IPS-18c (cell line): ENCODE data around the gene DUSP5.

Experiments
- H3K4me3 ChIP-seq: 2 replicates; pipeline ENCODE4 v1.7.0; 2013; ENCODE audit warnings: low read depth, mild to moderate bottlenecking, low read length, moderate library complexity; ENCODE audit not compliant: insufficient read depth
- H3K9me3 ChIP-seq: one replicate; pipeline ENCODE4 v1.6.1; 2013; ENCODE audit warnings: mild to moderate bottlenecking, low read length, moderate library complexity; ENCODE audit not compliant: control insufficient read depth, insufficient read depth

Gene DUSP5

DNA sequence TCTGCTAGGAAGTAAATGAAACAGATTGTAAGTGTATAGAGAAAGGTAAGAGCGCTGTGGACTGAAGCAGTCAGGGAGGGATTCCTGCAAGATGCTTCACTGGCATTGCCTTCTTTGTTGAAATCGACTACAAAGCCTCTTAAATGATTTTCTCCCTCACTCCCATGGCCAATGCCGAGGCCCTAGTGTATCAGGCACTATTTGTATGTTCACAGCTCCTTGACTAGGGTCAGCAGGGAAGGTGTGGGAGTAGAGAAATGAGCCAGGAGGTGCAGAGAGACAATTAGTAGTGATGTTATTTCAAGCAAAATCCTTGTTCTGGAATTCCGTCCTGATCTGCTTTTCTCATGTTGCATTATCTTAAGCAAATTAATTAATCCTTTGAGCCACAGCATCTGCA lies 22.9 kb upstream of the DUSP5 start:
- H3K9me3 ChIP-seq, result no peaks in the 10 kb centered on the region
- no peak overlapping the region for H3K4me3 ChIP-seq

DNA sequence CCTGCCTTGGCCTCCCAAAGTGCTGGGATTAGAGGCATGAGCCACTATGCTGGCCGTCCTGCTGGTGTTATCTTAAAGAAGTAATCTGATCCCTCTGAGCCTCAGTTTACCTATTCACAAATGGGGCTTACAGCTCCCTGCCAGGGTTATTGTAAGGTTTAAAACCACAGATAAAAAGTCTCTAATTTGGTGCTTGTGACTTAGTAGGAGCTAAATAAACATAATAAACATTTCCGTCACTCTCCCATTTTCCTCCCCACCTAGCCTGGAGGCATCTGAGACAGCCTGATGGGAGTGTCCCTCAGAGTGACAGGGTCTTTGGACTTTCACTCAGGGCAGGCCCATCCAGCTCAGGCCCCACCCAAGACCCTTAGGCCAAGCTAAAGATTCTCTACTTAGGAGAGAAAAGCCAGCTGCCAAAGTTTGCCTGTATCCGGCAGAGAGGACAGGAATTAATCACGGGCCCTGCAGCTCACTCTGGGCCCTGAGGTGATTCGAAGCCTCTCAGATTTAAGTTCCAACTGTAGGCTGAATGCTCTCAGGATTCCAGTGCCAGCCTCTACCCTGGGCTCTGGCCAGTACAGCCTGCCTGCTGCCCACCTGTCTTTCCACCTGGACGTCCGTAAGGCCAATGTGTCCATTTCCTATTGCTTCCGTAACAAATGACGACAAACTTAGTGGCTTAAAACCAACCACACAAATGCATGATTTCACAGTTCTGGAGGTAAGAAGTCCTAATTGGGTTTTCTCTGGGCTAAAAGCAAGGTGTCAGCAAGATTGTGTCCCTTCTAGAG lies 21.8 kb upstream of the DUSP5 start:
- Histone ChIP-seq H3K9me3 (no peaks in the 10 kb centered on the region), H3K4me3 (no peak overlapping the region)

DNA sequence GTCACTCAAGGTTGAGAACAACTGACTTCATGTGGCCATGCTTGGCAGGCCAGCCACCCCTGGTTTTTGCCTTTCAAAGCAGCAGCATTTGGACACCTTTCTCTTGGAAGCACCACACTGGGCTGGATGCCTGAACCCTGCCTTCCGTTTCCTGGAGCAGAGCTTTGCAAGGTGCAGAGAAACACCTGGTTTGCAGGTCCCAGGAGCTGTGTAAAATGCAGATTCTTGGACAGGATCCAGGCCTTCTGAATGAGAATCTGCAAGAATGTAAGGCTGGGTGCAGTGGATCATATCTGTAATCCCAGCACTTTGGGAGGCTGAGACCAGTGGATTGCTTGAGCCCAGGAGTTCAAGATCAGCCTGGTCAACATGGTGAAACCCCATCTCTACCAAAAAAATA lies 18.0 kb upstream of the DUSP5 start:
- Histone ChIP-seq H3K9me3 (no peaks in the 10 kb centered on the region), H3K4me3 (no peak overlapping the region)

DNA sequence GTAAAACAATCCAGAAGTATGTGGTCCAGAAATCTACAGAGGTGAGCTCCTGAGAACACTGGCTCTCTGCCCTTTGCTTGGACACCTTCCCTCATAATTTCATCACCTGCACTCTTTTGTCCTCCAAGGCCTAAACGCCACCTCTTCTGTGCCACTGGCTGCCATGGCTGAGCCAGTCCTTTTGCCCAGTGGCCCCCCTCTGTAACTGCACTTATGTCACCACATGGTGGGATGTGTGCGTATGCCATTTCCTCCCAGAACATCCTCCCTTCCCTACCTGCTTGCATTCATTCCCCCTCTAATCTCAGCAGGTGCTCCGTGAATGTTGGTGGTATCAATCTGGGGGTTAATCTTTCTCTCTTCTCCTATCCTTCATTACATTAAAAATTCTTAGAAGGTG lies 17.3 kb upstream of the DUSP5 start:
- Histone ChIP-seq H3K4me3 (no peak overlapping the region), H3K9me3 (no peaks in the 10 kb centered on the region)

DNA sequence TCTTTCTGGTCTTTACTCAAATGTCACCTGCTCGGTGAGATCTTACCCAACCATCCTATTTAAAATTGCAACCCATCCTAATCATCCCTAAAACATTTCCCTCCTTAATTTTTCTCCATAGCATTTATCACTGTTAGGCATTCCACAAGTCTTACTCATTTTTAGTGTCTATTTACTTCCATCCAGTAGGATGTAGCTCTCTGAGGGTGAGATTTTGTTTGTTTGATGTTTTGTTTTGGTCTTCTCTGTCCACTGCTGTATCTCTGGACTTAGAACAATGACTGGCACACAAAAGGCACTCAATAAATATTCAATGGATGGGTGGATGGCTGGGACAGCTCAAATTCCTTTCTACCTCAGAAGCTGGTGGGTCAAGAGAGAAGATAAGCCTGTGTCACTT lies 15.8 kb upstream of the DUSP5 start:
- no peaks in the 10 kb centered on the region for H3K9me3 ChIP-seq
- no peak overlapping the region for H3K4me3 ChIP-seq

DNA sequence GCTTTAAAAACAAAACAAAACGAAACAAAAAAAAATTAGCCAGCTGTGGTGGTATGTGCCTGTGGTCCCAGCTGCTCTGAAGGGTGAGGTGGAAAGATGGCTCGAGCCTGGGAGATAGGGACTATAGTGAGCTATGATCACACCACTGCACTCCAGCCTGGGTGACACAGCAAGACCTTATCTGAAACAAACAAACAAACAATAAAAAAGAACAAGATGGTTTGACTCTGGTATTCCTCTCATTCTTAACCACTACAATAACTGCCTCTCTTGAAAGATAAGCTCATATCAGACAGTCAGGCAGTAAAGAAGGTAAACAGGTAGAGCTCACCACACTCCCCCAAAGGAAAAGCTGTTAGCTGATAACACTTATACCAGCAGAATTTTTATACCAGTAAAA lies 14.1 kb upstream of the DUSP5 start:
- no peak overlapping the region for H3K4me3 ChIP-seq
- no peaks in the 10 kb centered on the region for H3K9me3 ChIP-seq

DNA sequence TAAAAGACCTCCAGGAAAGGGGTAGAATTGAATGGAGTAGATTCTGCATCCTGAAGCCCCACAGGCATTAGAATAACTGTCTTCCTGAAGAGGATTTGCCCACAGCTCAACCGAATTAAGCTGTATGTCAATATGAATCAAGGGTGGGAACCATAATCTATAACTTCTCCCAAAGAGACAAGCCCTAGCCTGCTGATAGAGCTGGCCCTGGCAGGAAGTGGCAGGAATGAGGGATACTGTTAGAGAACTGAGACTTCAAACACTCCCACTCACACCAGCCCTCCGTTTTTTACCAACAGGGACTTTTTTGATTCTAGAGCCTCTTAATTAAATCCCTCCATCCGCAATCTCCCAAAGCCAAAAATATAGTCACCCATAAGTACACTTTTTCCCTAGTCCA lies 12.2 kb upstream of the DUSP5 start:
- no peaks in the 10 kb centered on the region for H3K9me3 ChIP-seq

DNA sequence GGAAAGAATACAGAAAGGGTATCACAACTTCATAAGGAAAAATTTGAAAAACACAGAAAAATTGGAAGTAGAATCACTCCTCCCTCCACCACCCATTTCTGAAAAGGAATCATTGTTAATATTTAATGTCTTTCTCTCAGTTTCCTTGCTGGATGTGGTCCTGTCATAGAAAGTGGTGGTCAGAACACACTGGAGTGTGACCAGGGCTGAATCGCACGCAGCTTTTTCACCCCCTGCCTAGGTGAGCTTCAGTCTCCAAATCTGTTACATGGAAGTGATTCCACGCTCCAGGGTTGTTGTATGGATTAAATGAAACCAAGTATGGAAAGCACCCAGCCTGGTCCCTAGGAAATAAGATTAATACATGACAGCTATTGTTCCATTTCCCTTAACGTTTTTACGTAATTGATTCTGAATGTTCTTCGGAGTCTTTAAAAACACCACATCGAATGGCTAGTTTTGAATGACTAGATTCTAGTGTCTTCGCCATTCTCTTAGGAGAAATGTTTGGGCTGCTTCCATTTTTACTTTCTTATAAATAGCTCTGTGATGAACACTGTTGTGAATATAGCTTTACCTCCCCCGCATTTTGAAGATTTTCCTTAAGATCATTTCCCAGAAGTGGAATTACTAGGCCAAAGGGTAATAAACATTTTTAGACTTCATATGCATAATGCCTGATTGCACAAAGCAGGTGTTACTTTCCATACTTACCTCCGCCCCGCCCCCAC lies 10.9 kb upstream of the DUSP5 start:
- H3K9me3 ChIP-seq, result no peaks in the 10 kb centered on the region
- no peak overlapping the region for H3K4me3 ChIP-seq

More for the DNA sequence above, 12.2 kb upstream of the DUSP5 start:
- no peak overlapping the region for H3K4me3 ChIP-seq

DNA sequence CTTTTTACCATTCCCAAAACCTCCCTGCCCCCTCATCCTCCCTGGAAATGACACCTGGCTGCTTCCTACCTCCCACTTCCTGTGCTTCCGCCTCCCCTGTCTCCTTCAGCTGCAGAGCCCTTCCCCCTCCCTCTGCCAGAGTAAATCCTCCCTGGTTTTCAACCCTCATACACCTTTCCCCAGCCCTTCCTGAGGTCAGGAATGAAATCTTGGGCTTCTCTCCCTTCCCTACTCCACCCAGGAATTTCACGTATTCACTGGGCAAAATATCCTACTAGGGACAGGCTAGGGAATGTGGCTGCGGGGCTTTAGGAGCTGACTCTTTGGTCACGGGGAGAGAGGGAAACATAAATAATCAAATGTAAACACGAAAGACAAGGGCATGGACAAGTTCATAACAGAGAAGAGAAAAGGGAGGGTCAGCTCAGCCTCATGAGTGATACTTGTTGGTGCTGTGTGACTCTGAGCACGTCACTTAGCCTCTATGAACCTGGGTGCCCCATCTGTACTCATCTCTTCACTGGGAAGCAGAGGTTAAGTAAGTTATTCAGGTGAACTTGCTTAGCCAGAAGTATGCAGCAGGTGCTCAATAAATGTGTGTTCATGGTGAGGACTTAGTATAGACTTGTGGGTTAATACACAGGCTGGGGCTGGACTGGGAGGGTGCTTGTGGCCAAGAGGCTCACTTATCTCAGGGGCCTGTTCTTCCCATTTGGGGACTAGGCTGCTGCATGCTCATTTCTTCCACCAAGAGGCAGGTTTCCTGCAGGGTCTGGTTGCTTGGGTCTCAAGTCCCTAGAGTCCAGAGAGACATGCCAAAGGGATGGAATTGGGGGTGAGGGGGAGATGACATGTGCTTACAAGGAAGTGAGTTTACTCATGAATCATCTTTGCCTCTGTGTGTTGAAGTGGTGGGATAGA lies 10.0 kb upstream of the DUSP5 start:
- Histone ChIP-seq H3K9me3 (no peaks in the 10 kb centered on the region), H3K4me3 (no peak overlapping the region)

DNA sequence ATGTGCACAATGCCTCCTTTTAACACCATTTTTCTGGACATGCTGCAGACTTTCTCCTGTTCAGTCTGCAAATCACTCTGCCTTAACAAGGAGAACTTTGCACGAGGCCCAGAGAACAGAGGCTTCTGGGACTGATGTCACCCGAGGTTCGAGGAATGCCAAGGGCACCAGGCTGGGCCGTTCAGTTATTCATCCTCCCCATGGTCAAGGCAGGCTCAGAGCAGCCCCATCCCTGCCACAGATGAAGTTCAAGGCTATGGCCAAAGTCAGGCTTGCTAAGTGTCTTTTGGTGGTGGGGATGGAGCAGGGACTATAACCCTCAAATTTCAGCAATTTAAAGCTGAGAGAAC lies 9.4 kb upstream of the DUSP5 start:
- Histone ChIP-seq H3K4me3 (no peak overlapping the region), H3K9me3 (no peaks in the 10 kb centered on the region)

DNA sequence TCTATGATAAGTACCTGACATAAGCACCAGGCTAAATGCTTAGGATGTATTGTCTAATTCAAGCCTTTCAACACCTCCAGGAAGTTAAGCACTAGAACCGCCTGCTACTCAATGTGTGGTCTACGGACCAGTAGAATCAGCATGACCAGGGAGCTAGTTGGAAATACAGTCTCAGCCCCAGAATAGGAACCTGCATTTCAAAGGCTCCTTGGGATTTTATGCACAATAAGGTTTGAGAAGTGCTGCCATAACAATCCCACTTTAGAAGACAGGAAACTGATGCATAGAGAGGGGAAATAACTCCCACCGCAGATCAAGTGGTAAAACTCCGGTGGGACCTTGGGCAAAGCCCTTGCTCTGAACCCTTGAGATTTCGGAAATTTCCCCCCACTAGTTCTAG lies 8.8 kb upstream of the DUSP5 start:
- no peak overlapping the region for H3K4me3 ChIP-seq
- no peaks in the 10 kb centered on the region for H3K9me3 ChIP-seq

DNA sequence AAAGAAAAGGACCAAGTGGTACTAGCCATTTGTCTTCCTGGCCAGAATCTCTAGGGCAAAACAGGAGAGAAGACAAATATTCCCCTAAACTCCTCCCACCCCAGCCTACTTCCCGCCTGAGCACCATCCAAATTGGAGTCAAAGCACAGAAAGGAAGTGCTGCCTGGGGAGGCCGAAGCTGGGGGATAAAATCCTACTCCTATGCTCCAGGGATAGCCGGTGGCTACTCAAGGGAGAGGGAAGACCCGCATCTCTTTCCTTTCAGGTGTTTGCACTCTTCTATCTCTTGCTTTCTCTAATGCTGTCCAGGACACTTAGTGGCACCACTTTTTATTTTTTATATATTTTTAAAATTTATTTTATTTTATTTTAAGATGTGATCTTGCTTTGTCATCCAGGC lies 7.1 kb upstream of the DUSP5 start:
- H3K9me3 ChIP-seq, result no peaks in the 10 kb centered on the region
- no peak overlapping the region for H3K4me3 ChIP-seq

DNA sequence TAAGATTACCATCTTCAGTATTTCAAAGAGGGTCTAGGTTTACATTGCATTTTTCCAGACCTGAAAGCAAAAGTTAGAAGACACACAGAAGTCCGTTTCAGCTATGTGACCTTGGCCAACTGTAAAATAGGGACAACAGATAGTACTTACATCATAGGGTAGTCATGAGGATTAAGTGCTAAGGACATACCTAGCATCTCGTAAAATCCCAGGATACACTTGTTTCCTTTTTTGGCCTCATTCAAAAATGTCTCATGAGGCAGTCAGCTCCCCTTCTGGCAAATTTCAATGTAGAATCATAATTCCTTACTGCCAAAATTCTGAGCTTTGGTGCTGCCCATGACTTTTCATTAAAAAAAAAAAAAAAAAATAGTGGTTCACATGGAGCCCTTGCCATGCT lies 6.4 kb upstream of the DUSP5 start:
- Histone ChIP-seq H3K9me3 (no peaks in the 10 kb centered on the region), H3K4me3 (no peak overlapping the region)

DNA sequence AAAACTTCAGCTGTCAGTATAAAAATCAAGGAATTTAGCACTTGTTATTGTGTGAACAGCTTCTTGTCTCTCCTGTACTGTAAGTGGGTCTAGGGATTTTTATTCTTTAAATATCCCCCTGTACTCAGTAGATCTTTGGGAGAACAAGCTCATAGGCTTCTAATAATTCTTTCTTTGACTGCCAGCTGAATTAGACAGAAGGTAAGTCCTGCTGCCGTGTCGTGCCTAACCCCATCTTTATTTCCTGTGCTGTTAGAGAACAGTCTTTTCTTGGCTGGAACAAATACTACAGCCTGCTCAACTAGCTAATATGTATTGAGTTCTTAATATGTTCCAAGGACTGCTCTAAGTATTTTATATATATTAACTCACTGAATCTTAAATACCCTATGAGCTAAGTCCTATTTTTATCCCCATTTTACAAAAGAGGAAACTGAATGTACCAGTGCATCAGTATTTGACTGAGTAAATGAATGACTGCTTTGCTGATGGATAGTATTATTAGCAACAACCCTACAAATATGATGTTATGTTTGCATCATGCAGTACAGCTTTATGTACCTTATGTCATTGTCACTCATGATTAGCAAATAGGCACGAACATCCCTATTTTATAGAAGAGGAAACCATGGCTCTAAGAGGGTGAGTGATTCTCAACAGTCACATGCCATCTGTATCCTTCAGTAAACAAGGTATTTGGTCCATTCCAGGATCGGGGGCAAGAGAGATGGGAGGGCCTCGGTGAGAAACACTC lies 5.5 kb upstream of the DUSP5 start:
- Histone ChIP-seq H3K4me3 (no peak overlapping the region), H3K9me3 (no peaks in the 10 kb centered on the region)

DNA sequence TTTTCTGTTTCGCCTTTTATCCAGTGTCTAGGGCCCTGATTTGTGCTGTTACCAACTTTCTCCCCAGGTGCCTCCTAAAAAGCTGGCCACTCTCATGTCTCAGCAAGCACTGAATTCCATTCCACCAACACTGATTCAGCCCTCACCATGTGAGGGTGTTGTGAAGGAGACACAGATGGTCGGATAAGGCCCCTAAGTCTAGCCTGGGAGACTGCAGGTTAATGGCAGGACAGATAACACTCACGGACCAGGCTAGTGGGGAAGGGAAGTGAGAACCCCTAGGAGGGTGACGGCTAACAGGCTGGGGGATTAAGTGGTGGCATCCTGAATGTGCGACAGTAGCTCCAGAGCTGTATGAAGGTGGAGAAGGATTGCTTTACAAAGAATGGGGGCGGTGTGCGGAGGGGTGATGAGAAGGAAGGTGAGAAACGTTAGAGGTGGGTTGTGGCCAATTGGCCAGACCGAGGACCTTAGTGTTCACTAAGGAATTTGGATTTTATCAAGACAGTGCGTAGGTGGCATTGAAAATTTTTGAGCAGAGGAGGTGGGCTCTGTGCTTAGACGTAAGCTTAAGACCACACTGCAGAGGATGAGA lies 3.8 kb upstream of the DUSP5 start:
- no peak overlapping the region for H3K4me3 ChIP-seq
- no peaks in the 10 kb centered on the region for H3K9me3 ChIP-seq

DNA sequence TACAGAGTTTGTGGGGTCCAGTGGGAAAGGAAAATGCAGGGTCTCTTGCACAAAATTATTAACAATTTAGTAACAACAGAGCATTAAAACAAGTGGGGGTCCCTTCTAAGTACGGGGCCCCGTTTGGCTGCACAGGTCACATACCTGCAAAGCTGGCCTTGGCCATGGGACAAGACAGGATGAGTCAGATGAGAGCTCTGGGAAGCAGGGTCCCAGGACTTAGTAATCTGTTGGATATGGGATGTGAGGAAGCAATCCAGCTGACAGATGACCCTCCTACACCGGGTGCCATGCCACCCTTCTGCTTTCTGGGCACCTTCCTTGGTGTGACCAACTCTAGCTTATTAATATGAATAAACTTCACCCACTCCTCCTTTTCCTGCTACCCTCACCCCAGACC lies 3.2 kb upstream of the DUSP5 start:
- Histone ChIP-seq H3K9me3 (no peaks in the 10 kb centered on the region), H3K4me3 (no peak overlapping the region)
